ENCODE data around the gene PLXNA4. TPM values are rescaled to one million over a fixed set of nuclear protein-coding genes. Genes with fewer than 3 reads are reported as not detected.

Gene PLXNA4
- total RNA-seq, 1 donor from 2014 or later: 3.3 TPM

GRCh38 chr7:132135746-132136385 lies 440.4 kb downstream of the PLXNA4 start:
- peaks cover 3% of the 10 kb centered on the region for H3K36me3 Mint-ChIP-seq (ENCODE audit: low read depth, unreplicated experiment)
- Histone ChIP-seq H3K9ac (ENCODE audit: low read length) (no peak overlapping the region), H2AFZ (ENCODE audit: low read depth, low read length) (no peak overlapping the region), H3K27ac (ENCODE audit: low read depth, low read length) (no peak overlapping the region), H4K20me1 (ENCODE audit: insufficient read depth, low read length) (no peaks in the 10 kb centered on the region), H3K79me2 (ENCODE audit: insufficient read depth, low read length) (no peaks in the 10 kb centered on the region), H3K36me3 (ENCODE audit: insufficient read depth, low read length) (peaks cover 2% of the 10 kb centered on the region), H3K4me1 (ENCODE audit: insufficient read depth, low read length) (peaks cover 20% of the 10 kb centered on the region), H3K4me2 (ENCODE audit: low read length) (no peak overlapping the region), H3K4me3 (ENCODE audit: insufficient read depth, low read depth, low read length) (no peak overlapping the region), H3K9me3 (ENCODE audit: insufficient read depth, low read depth, low read length) (no peaks in the 10 kb centered on the region), H3K27me3 (ENCODE audit: insufficient read depth, low read length) (no peaks in the 10 kb centered on the region)
- H3K4me1 Mint-ChIP-seq (ENCODE audit: low read depth, unreplicated experiment): peaks cover 35% of the 10 kb centered on the region
- DNase-seq (ENCODE audit: low read depth): no peak
- H3K9me3 Mint-ChIP-seq (ENCODE audit: unreplicated experiment): no peaks in the 10 kb centered on the region
- H3K4me3 Mint-ChIP-seq (ENCODE audit: unreplicated experiment): no peak overlapping the region
- no peak for FAIRE-seq
- TF ChIP-seq CTCF (IDR thresholded peaks at IDR 0.05; ENCODE audit: insufficient read depth, low read depth, low read length) (no peak), EZH2 (IDR thresholded peaks at IDR 0.05; ENCODE audit: insufficient read depth, low read length) (no peak)
- H3K27me3 Mint-ChIP-seq (ENCODE audit: low read depth, unreplicated experiment): peaks cover 9% of the 10 kb centered on the region
- no peak overlapping the region for H3K27ac Mint-ChIP-seq (ENCODE audit: unreplicated experiment)

GRCh38 chr7:132134814-132135445 lies 441.3 kb downstream of the PLXNA4 start:
- Mint-ChIP-seq H3K4me1 (ENCODE audit: low read depth, unreplicated experiment) (peaks cover 31% of the 10 kb centered on the region), H3K27ac (ENCODE audit: unreplicated experiment) (peak overlapping the region; percentile 47), H3K36me3 (ENCODE audit: low read depth, unreplicated experiment) (peaks cover 7% of the 10 kb centered on the region), H3K27me3 (ENCODE audit: low read depth, unreplicated experiment) (peaks cover 12% of the 10 kb centered on the region), H3K4me3 (ENCODE audit: unreplicated experiment) (no peak overlapping the region), H3K9me3 (ENCODE audit: unreplicated experiment) (peaks cover 3% of the 10 kb centered on the region)
- TF ChIP-seq CTCF (IDR thresholded peaks at IDR 0.05; ENCODE audit: insufficient read depth, low read depth, low read length) (no peak), EZH2 (IDR thresholded peaks at IDR 0.05; ENCODE audit: insufficient read depth, low read length) (no peak)
- Histone ChIP-seq H3K4me3 (ENCODE audit: insufficient read depth, low read depth, low read length) (no peak overlapping the region), H2AFZ (ENCODE audit: low read depth, low read length) (no peak overlapping the region), H3K36me3 (ENCODE audit: insufficient read depth, low read length) (peaks cover 2% of the 10 kb centered on the region), H4K20me1 (ENCODE audit: insufficient read depth, low read length) (no peaks in the 10 kb centered on the region), H3K4me2 (ENCODE audit: low read length) (no peak overlapping the region), H3K79me2 (ENCODE audit: insufficient read depth, low read length) (no peaks in the 10 kb centered on the region), H3K9me3 (ENCODE audit: insufficient read depth, low read depth, low read length) (no peaks in the 10 kb centered on the region), H3K27ac (ENCODE audit: low read depth, low read length) (no peak overlapping the region), H3K9ac (ENCODE audit: low read length) (no peak overlapping the region), H3K4me1 (ENCODE audit: insufficient read depth, low read length) (peaks cover 17% of the 10 kb centered on the region), H3K27me3 (ENCODE audit: insufficient read depth, low read length) (no peaks in the 10 kb centered on the region)
- DNase-seq (ENCODE audit: low read depth) (no peak), FAIRE-seq (no peak)

GRCh38 chr7:132133501-132133900 lies 442.8 kb downstream of the PLXNA4 start:
- Histone ChIP-seq H3K27me3 (ENCODE audit: insufficient read depth, low read length) (no peaks in the 10 kb centered on the region), H4K20me1 (ENCODE audit: insufficient read depth, low read length) (no peaks in the 10 kb centered on the region), H3K9ac (ENCODE audit: low read length) (no peak overlapping the region), H3K4me1 (ENCODE audit: insufficient read depth, low read length) (peaks cover 9% of the 10 kb centered on the region), H3K4me2 (ENCODE audit: low read length) (no peak overlapping the region), H2AFZ (ENCODE audit: low read depth, low read length) (no peak overlapping the region), H3K27ac (ENCODE audit: low read depth, low read length) (no peak overlapping the region), H3K9me3 (ENCODE audit: insufficient read depth, low read depth, low read length) (no peaks in the 10 kb centered on the region), H3K4me3 (ENCODE audit: insufficient read depth, low read depth, low read length) (no peak overlapping the region), H3K36me3 (ENCODE audit: insufficient read depth, low read length) (peaks cover 5% of the 10 kb centered on the region), H3K79me2 (ENCODE audit: insufficient read depth, low read length) (no peaks in the 10 kb centered on the region)
- H3K4me3 Mint-ChIP-seq (ENCODE audit: unreplicated experiment): no peak overlapping the region
- peaks cover 21% of the 10 kb centered on the region for H3K4me1 Mint-ChIP-seq (ENCODE audit: low read depth, unreplicated experiment)
- H3K9me3 Mint-ChIP-seq (ENCODE audit: unreplicated experiment): peaks cover 6% of the 10 kb centered on the region
- H3K27me3 Mint-ChIP-seq (ENCODE audit: low read depth, unreplicated experiment): peaks cover 20% of the 10 kb centered on the region
- no peak overlapping the region for H3K27ac Mint-ChIP-seq (ENCODE audit: unreplicated experiment)
- no peak for TF ChIP-seq EZH2 (IDR thresholded peaks at IDR 0.05; ENCODE audit: insufficient read depth, low read length)
- no peak for TF ChIP-seq CTCF (IDR thresholded peaks at IDR 0.05; ENCODE audit: insufficient read depth, low read depth, low read length)
- peaks cover 9% of the 10 kb centered on the region for H3K36me3 Mint-ChIP-seq (ENCODE audit: low read depth, unreplicated experiment)
- no peak for DNase-seq (ENCODE audit: low read depth)
- no peak for FAIRE-seq

Data from astrocyte (in vitro differentiated cells and primary cell).